MM.1S (cell line): ENCODE results near the gene CIRBP.

Experiments used
- DNase-seq: peaks from one replicate; pipeline ENCODE4 v3.0.0-alpha.2; 2015
- H2AFZ ChIP-seq: fragments of 300-600 bp; sonication (generic); 2 replicates; pipeline ENCODE4 v1.6.0; 2016; ENCODE audit warnings: antibody characterized with exemption, low read length
- H3F3A ChIP-seq: fragments of 300-600 bp; sonication (generic); 2 replicates; pipeline ENCODE4 v1.6.1; 2016; ENCODE audit warnings: mild to moderate bottlenecking, antibody characterized with exemption, low read length, moderate library complexity, mixed read lengths; ENCODE audit not compliant: insufficient read depth
- H3K27ac ChIP-seq: fragments of 300-600 bp; sonication (generic); 2 replicates; pipeline ENCODE4 v1.5.1; 2016; ENCODE audit warnings: mild to moderate bottlenecking, low read length
- H3K27me3 ChIP-seq: fragments of 300-600 bp; sonication (generic); replicated peaks from 2 replicates; pipeline ENCODE4 v1.6.0; 2016; ENCODE audit warnings: low read length; ENCODE audit not compliant: insufficient read depth
- H3K36me3 ChIP-seq: fragments of 300-600 bp; sonication (generic); replicated peaks from 2 replicates; pipeline ENCODE4 v1.6.1; 2016; ENCODE audit warnings: mild to moderate bottlenecking, low read length, mixed read lengths; ENCODE audit not compliant: insufficient read depth
- H3K4me1 ChIP-seq: fragments of 300-600 bp; sonication (generic); 2 replicates; pipeline ENCODE4 v1.6.1; 2016; ENCODE audit warnings: low read length, mixed read lengths
- H3K4me2 ChIP-seq: fragments of 300-600 bp; sonication (generic); 2 replicates; pipeline ENCODE4 v1.6.0; 2016; ENCODE audit warnings: low read depth, low read length
- H3K4me3 ChIP-seq: fragments of 300-600 bp; sonication (generic); 2 replicates; pipeline ENCODE4 v1.5.1; 2016; ENCODE audit warnings: low read length, mixed read lengths
- H3K79me2 ChIP-seq: fragments of 300-600 bp; sonication (generic); 2 replicates; pipeline ENCODE4 v1.6.1; 2016; ENCODE audit warnings: mixed run types, low read length, mixed read lengths
- H3K9ac ChIP-seq: fragments of 300-600 bp; sonication (generic); 2 replicates; pipeline ENCODE4 v1.6.1; 2016; ENCODE audit warnings: low read length, mixed read lengths
- H3K9me2 ChIP-seq: fragments of 300-600 bp; sonication (generic); replicated peaks from 2 replicates; pipeline ENCODE4 v1.6.1; 2016; ENCODE audit warnings: mild to moderate bottlenecking, low read length, mixed read lengths; ENCODE audit not compliant: insufficient read depth
- H3K9me3 ChIP-seq: fragments of 300-600 bp; sonication (generic); replicated peaks from 2 replicates; pipeline ENCODE4 v1.6.1; 2016; ENCODE audit warnings: mild to moderate bottlenecking, low read length, mixed read lengths; ENCODE audit not compliant: insufficient read depth
- H4K20me1 ChIP-seq: fragments of 300-600 bp; sonication (generic); 2 replicates; pipeline ENCODE4 v1.6.1; 2016; ENCODE audit warnings: mild to moderate bottlenecking, low read length, moderate library complexity, mixed read lengths; ENCODE audit not compliant: insufficient read depth
- EZH2 ChIP-seq: fragments of 300-600 bp; sonication (generic); optimal IDR thresholded peaks from 2 replicates; pipeline ENCODE3; 2017; ENCODE audit warnings: low read depth, mild to moderate bottlenecking, antibody characterized with exemption, low read length, mixed read lengths
- EZH2phosphoT487 ChIP-seq: fragments of 300-600 bp; sonication (generic); IDR thresholded peaks from 2 replicates; pipeline ENCODE4 v1.6.1; 2018; ENCODE audit warnings: antibody characterized with exemption, low read length
- TF ChIP-seq, protein P1 (sequence below): fragments of 300-600 bp; sonication (generic); IDR thresholded peaks from 2 replicates; pipeline ENCODE4 v1.5.1; 2016; ENCODE audit warnings: antibody characterized with exemption, low read length, mixed read lengths

CIRBP gene

DNA sequence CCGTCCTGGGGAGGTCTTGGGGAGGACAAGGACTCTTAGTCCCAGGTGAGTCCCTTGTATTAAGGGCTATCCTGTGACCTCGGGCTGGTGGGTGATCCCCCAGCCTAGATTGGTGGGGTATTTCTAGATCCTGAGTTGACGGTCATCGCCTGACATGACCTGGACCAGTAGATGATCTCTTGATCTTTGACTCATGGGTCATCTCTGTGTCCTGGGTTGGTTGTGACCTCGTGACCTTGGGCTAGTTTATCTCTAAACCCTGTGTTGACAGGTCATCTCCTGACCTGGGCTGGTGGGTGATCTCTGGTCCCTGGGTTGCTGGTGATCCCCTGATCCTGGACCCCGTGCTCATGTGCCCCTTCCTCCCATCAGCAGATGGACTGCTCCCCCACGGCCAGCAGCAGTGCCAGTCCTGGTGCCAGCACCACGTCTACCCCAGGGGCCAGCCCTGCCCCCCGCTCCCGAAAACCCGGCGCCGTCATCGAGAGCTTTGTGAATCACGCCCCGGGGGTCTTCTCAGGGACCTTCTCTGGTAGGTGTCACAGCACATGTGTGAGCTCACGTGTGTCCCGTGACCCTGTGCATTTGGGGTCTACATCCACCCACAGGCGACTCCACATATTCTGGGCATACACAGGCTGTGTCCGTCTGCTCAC, 14.5 kb upstream of the CIRBP start:
- Histone ChIP-seq H3K4me2 (no peak overlapping the region), H4K20me1 (no peaks in the 10 kb centered on the region), H3F3A (peaks cover 8% of the 10 kb centered on the region), H3K4me3 (no peak overlapping the region), H3K79me2 (peaks cover 38% of the 10 kb centered on the region), H3K36me3 (peaks cover 12% of the 10 kb centered on the region; the same call in 1 of the 2 replicates), H3K27ac (no peak overlapping the region), H3K9me3 (no peaks in the 10 kb centered on the region), H2AFZ (no peak overlapping the region), H3K27me3 (no peaks in the 10 kb centered on the region), H3K9me2 (no peaks in the 10 kb centered on the region), H3K4me1 (peaks cover 6% of the 10 kb centered on the region; the same call in 1 of the 2 replicates), H3K9ac (no peak overlapping the region)
- TF ChIP-seq, protein P1, sequence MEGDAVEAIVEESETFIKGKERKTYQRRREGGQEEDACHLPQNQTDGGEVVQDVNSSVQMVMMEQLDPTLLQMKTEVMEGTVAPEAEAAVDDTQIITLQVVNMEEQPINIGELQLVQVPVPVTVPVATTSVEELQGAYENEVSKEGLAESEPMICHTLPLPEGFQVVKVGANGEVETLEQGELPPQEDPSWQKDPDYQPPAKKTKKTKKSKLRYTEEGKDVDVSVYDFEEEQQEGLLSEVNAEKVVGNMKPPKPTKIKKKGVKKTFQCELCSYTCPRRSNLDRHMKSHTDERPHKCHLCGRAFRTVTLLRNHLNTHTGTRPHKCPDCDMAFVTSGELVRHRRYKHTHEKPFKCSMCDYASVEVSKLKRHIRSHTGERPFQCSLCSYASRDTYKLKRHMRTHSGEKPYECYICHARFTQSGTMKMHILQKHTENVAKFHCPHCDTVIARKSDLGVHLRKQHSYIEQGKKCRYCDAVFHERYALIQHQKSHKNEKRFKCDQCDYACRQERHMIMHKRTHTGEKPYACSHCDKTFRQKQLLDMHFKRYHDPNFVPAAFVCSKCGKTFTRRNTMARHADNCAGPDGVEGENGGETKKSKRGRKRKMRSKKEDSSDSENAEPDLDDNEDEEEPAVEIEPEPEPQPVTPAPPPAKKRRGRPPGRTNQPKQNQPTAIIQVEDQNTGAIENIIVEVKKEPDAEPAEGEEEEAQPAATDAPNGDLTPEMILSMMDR: no peak
- TF ChIP-seq EZH2 (no peak), EZH2phosphoT487 (no peak)
- no peak for DNase-seq

DNA sequence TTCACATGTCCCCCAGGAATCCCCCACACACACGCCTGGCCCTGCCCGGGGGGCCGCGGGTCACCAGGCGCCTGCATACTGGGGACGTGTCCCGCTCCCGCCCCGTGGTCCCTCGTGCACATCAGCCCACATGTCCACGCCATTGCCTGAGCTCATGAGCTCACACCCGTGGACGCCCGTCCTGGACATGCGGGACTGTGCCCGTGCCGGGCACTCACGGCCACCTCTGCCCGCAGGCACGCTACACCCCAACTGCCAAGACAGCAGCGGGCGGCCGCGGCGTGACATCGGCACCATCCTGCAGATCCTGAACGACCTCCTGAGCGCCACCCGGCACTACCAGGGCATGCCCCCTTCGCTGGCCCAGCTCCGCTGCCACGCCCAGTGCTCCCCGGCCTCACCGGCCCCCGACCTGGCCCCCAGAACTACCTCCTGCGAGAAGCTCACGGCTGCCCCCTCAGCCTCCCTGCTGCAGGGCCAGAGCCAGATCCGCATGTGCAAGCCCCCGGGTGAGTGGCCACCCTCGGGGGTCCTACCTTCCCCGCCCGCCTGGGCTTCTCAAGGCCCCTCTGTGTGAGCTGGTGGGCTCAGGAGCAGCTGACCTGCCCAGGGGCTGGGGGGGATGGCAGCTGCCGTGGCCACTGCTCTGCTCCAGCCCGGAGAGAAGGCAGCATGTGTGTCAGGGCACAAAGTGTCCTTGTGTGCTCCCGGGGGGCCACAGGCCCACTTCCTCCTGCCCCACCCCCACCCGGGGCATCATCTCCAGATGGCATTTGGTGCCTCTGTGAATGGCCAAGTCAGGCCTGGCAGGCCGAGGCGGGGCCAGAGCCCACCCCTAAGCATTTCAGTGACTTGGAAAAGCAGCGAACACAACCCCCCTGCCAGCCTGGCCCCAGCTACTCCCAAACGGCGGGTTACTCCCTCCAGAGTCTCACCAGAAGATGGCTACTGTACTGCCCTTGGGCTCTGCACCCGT, 13.7 kb upstream of the CIRBP start:
- no peak overlapping the region for H3K27ac ChIP-seq
- no peak for DNase-seq
- no peaks in the 10 kb centered on the region for H3K27me3 ChIP-seq
- H3F3A ChIP-seq: peaks cover 16% of the 10 kb centered on the region
- no peak overlapping the region for H3K4me2 ChIP-seq
- no peak overlapping the region for H2AFZ ChIP-seq
- no peak overlapping the region for H3K9ac ChIP-seq
- no peaks in the 10 kb centered on the region for H3K9me2 ChIP-seq
- no peaks in the 10 kb centered on the region for H4K20me1 ChIP-seq
- no peak for TF ChIP-seq EZH2phosphoT487
- TF ChIP-seq, protein P1: no peak
- TF ChIP-seq EZH2: no peak
- peaks cover 14% of the 10 kb centered on the region for H3K4me1 ChIP-seq
- no peaks in the 10 kb centered on the region for H3K9me3 ChIP-seq
- H3K4me3 ChIP-seq: no peak overlapping the region
- H3K36me3 ChIP-seq: peaks cover 12% of the 10 kb centered on the region; the same call in 1 of the 2 replicates
- H3K79me2 ChIP-seq: peaks cover 43% of the 10 kb centered on the region

DNA sequence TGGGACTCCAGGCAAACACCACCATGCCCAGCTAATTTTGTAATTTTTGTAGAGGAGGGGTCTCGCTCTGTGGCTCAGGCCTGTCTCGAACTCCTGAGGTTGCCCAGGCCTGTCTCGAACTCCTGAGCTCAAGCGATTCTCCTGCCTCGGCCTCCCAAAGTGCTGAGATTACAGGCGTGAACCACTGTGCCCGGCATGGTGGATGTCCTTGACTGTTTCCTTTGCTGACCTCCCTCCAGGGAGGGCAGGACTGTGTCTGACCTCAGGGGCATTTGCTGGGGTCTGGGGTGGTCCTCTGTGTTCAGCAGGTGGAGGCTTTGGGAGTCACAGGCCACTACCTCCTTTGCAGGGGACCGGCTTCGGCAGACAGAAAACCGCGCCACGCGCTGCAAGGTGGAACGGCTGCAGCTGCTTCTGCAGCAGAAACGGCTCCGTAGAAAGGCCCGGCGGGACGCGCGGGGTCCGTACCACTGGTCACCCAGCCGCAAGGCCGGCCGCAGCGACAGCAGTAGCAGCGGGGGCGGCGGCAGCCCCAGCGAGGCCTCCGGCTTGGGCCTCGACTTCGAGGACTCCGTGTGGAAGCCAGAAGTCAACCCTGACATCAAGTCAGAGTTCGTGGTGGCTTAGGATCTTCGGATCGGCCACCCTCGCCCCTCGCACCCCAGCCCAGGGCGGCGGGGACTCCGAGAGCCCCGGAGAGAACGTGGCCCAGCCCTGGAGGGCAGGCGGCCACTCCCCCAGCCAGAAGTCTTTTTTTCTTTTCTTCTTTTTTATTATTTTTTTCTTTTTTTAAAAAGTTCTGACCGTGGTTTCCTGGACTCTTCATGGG, 12.3 kb upstream of the CIRBP start:
- Histone ChIP-seq H3K36me3 (peaks cover 12% of the 10 kb centered on the region; the same call in 1 of the 2 replicates), H3K4me2 (no peak overlapping the region), H3K4me3 (no peak overlapping the region), H3K9ac (no peak overlapping the region), H3K79me2 (peaks cover 36% of the 10 kb centered on the region), H3K27ac (no peak overlapping the region), H3K27me3 (no peaks in the 10 kb centered on the region), H3K4me1 (peaks cover 20% of the 10 kb centered on the region), H2AFZ (no peak overlapping the region), H3F3A (peaks cover 23% of the 10 kb centered on the region), H3K9me2 (no peaks in the 10 kb centered on the region), H4K20me1 (no peaks in the 10 kb centered on the region), H3K9me3 (no peaks in the 10 kb centered on the region)
- no peak for DNase-seq
- TF ChIP-seq, protein P1: no peak
- TF ChIP-seq EZH2phosphoT487: no peak
- no peak for TF ChIP-seq EZH2
